HCT116 (cell line): ENCODE data around the gene MRPL37. TPM values are rescaled to one million over a fixed set of nuclear protein-coding genes. Genes with fewer than 3 reads are reported as not detected.

Experiments used
- ATAC-seq: fragments of 200-7000 bp; cut with Tn5 transposase; 2 replicates; pipeline ENCODE4 v1.9.1; 2020; ENCODE audit warnings: mild to moderate bottlenecking, moderate library complexity
- BruUV-seq: library from RNA; stranded (reverse); fragments of 400-500 nt; replicated peaks from 2 replicates; lab custom pipeline; 2021; lab: Mats Ljungman, UMichigan
- CTCF ChIA-PET: fragments of 300-600 bp; sonication (Branson Sonifier 250); formaldehyde crosslinking; loops from one replicate; lab custom pipeline; 2021; ENCODE audit warnings: antibody characterized with exemption; lab: Charles Lee
- POLR2A ChIA-PET: fragments of 300-600, 350-600 bp; sonication (Branson Sonifier 250); formaldehyde crosslinking; loops from one replicate; lab custom pipeline; 2021; ENCODE audit warnings: antibody characterized with exemption; lab: Charles Lee
- RAD21 ChIA-PET, 2 experiments: fragments of 300-600 bp; sonication (Branson Sonifier 250); formaldehyde crosslinking; loops; one replicate each; lab custom pipeline; 2023; ENCODE audit warnings: low total read pairs in 2 of 2; ENCODE audit not compliant: uncharacterized antibody in 2 of 2, unreplicated experiment in 2 of 2, low non-redundant PET in 1 of 2; lab: Charles Lee
- DNase-seq: peaks from one replicate; pipeline ENCODE4 v3.0.0-alpha.2; 2010; ENCODE audit warnings: low read depth, low spot score
- H2AFZ ChIP-seq: fragments of 200-600 bp; shearing (Covaris generic), sonication (generic); 2 replicates; pipeline ENCODE4 v1.6.1; 2017; ENCODE audit warnings: low read depth, mixed run types, mixed read lengths, antibody characterized with exemption, low read length; ENCODE audit not compliant: poor library complexity, severe bottlenecking
- H3K27ac ChIP-seq: 2 replicates; pipeline ENCODE4 v1.5.1; 2012; ENCODE audit warnings: low read depth, low read length
- H3K27me3 ChIP-seq: fragments of 200-600 bp; sonication (generic); 2 replicates; pipeline ENCODE4 v1.6.1; 2016; ENCODE audit warnings: mixed run types, low read length, mixed read lengths; ENCODE audit not compliant: insufficient read depth
- H3K36me3 ChIP-seq, 2 experiments: fragments of 200-500 bp in 1 of 2; fragments of 200-600 bp in 1 of 2; sonication (Bioruptor generic) in 1 of 2; sonication (generic) in 1 of 2; 2 replicates each; pipeline versions ENCODE4 v1.5.1 to v1.6.1; 2014 to 2016; ENCODE audit warnings: low read length in 2 of 2, inconsistent platforms in 1 of 2, mixed read lengths in 1 of 2, mixed run types in 1 of 2; ENCODE audit not compliant: insufficient read depth in 2 of 2, control insufficient read depth in 1 of 2
- H3K4me1 ChIP-seq, 2 experiments: fragments of 200-600 bp in 1 of 2; sonication (generic) in 1 of 2; 2 replicates each; pipeline versions ENCODE4 v1.5.1 to v1.6.1; 2012 to 2017; ENCODE audit warnings: low read length in 2 of 2, inconsistent platforms in 1 of 2, mild to moderate bottlenecking in 1 of 2, mixed read lengths in 1 of 2, mixed run types in 1 of 2, moderate library complexity in 1 of 2; ENCODE audit not compliant: insufficient read depth in 2 of 2, control insufficient read depth in 1 of 2
- H3K4me2 ChIP-seq: fragments of 200-600 bp; sonication (generic); 2 replicates; pipeline ENCODE4 v1.6.1; 2017; ENCODE audit warnings: mixed run types, low read length, mixed read lengths
- H3K4me3 ChIP-seq, 2 experiments: fragments of 200-600 bp in 1 of 2; sonication (generic) in 1 of 2; replicated peaks in 1 of 2; 2 replicates each; pipeline ENCODE4 v1.5.1; 2011 to 2016; ENCODE audit warnings: low read length in 2 of 2, control low read depth in 1 of 2, low read depth in 1 of 2, mild to moderate bottlenecking in 1 of 2, mixed read lengths in 1 of 2, mixed run types in 1 of 2
- H3K79me2 ChIP-seq: fragments of 200-600 bp; sonication (generic); 2 replicates; pipeline ENCODE4 v1.6.1; 2017; ENCODE audit warnings: mild to moderate bottlenecking, mixed run types, low read length, moderate library complexity, mixed read lengths; ENCODE audit not compliant: insufficient read depth
- H3K9ac ChIP-seq: fragments of 200-600 bp; sonication (generic); 2 replicates; pipeline ENCODE4 v1.6.1; 2016; ENCODE audit warnings: low read length, mixed read lengths
- H3K9me2 ChIP-seq: fragments of 200-600 bp; sonication (generic), shearing (Covaris generic); 2 replicates; pipeline ENCODE4 v1.6.1; 2017; ENCODE audit warnings: mixed run types, mild to moderate bottlenecking, moderate library complexity; ENCODE audit not compliant: insufficient read depth
- H3K9me3 ChIP-seq, 2 experiments: fragments of 200-500 bp in 1 of 2; fragments of 200-600 bp in 1 of 2; sonication (Bioruptor generic) in 1 of 2; sonication (generic) in 1 of 2; 2 replicates each; pipeline ENCODE4 v1.6.1; 2014 to 2017; ENCODE audit warnings: low read length in 2 of 2, mixed read lengths in 2 of 2, inconsistent platforms in 1 of 2, low read depth in 1 of 2, mild to moderate bottlenecking in 1 of 2, mixed run types in 1 of 2, moderate library complexity in 1 of 2; ENCODE audit not compliant: control insufficient read depth in 1 of 2, insufficient read depth in 1 of 2
- H4K20me1 ChIP-seq: fragments of 200-600 bp; sonication (generic), shearing (Covaris generic); 2 replicates; pipeline ENCODE4 v1.6.1; 2017; ENCODE audit warnings: mixed run types, mild to moderate bottlenecking, moderate library complexity; ENCODE audit not compliant: insufficient read depth
- ATF3 ChIP-seq: IDR thresholded peaks from 2 replicates; pipeline ENCODE4 v1.6.1; 2012
- CBX3 ChIP-seq: IDR thresholded peaks from 2 replicates; pipeline ENCODE4 v1.6.1; 2012; ENCODE audit warnings: low read depth
- CEBPB ChIP-seq: IDR thresholded peaks from 2 replicates; pipeline ENCODE4 v1.6.1; 2012; ENCODE audit warnings: low read depth
- EGR1 ChIP-seq: IDR thresholded peaks from 2 replicates; pipeline ENCODE4 v1.6.1; 2012; ENCODE audit warnings: low read depth
- ELF1 ChIP-seq: IDR thresholded peaks from 2 replicates; pipeline ENCODE4 v1.6.1; 2012; ENCODE audit warnings: low read depth, borderline replicate concordance
- FOSL1 ChIP-seq: IDR thresholded peaks from 2 replicates; pipeline ENCODE4 v1.6.1; 2012; ENCODE audit warnings: low read depth
- JUND ChIP-seq: IDR thresholded peaks from 2 replicates; pipeline ENCODE4 v1.6.1; 2012
- MAX ChIP-seq: IDR thresholded peaks from 2 replicates; pipeline ENCODE4 v1.6.1; 2012
- POLR2A ChIP-seq: IDR thresholded peaks from 2 replicates; pipeline ENCODE4 v1.7.0; 2011; ENCODE audit warnings: borderline replicate concordance; ENCODE audit not compliant: insufficient read depth, insufficient read length; ENCODE audit errors: extremely low read depth
- POLR2AphosphoS5 ChIP-seq: IDR thresholded peaks from 2 replicates; pipeline ENCODE4 v1.6.1; 2011; ENCODE audit warnings: mild to moderate bottlenecking, low read depth, low read length, moderate library complexity
- RAD21 ChIP-seq: IDR thresholded peaks from 2 replicates; pipeline ENCODE4 v1.6.1; 2012; ENCODE audit warnings: low read depth, mild to moderate bottlenecking
- REST ChIP-seq: IDR thresholded peaks from 2 replicates; pipeline ENCODE4 v1.6.1; 2012; ENCODE audit warnings: low read depth
- SIN3A ChIP-seq: IDR thresholded peaks from 2 replicates; pipeline ENCODE4 v1.6.1; 2012; ENCODE audit warnings: low read depth
- SP1 ChIP-seq: IDR thresholded peaks from 2 replicates; pipeline ENCODE4 v1.6.1; 2012; ENCODE audit warnings: low read depth
- SRF ChIP-seq: IDR thresholded peaks from 2 replicates; pipeline ENCODE4 v1.6.1; 2012; ENCODE audit warnings: low read depth
- ZBTB33 ChIP-seq: IDR thresholded peaks from 2 replicates; pipeline ENCODE4 v1.6.1; 2011; ENCODE audit warnings: mild to moderate bottlenecking, low read length, moderate library complexity; ENCODE audit not compliant: insufficient replicate concordance; ENCODE audit errors: extremely low read depth
- ZFX ChIP-seq: fragments of 450-650 bp; IDR thresholded peaks from 2 replicates; pipeline ENCODE4 v1.6.1; 2017
- ZNF274 ChIP-seq: fragments of 200-500 bp; sonication (Bioruptor generic); IDR thresholded peaks from 2 replicates; pipeline ENCODE4 v1.6.1; 2014; ENCODE audit warnings: mild to moderate bottlenecking, low read depth, low read length, inconsistent platforms
- intact Hi-C: fragments of 100-400 bp; cut with micrococcal nuclease; formaldehyde crosslinking; loops from 2 replicates; pipeline ENCODE4 v1.10.0; 2022
- total RNA-seq: library from RNA; stranded (reverse); gene quantifications from one replicate; pipeline ENCODE4 v1.2.1, GENCODE V29; 2021; ENCODE audit not compliant: unreplicated experiment

The MRPL37 gene
- total RNA-seq, 1 experiment from 2014 or later = 132 TPM

GRCh38 chr1:54188291-54188690 is 11.7 kb upstream of the MRPL37 start:
- no peaks in the 10 kb centered on the region for H3K27me3 ChIP-seq
- ChIA-PET CTCF (no interaction called here), RAD21 (no interaction called here), POLR2A (no interaction called here)
- no peaks in the 10 kb centered on the region for H3K9me2 ChIP-seq
- no peaks in the 10 kb centered on the region for H4K20me1 ChIP-seq
- intact Hi-C loops = no loop called here
- H3K4me2 ChIP-seq = no peak overlapping the region
- ATAC-seq = no peak
- no peak overlapping the region for H3K4me3 ChIP-seq
- no peaks in the 10 kb centered on the region for H3K4me1 ChIP-seq
- no peaks in the 10 kb centered on the region for H3K79me2 ChIP-seq
- no peak for TF ChIP-seq ELF1
- H3K36me3 ChIP-seq = 0 out of 4 replicates have a peak, but pooled peaks cover 0 to 3% of the 10 kb centered on the region in 2 experiments
- no peak overlapping the region for H2AFZ ChIP-seq
- H3K9me3 ChIP-seq = no peaks in the 10 kb centered on the region
- H3K9ac ChIP-seq = no peak overlapping the region
- no peak for DNase-seq
- no TSS peak for BruUV-seq
- no peak overlapping the region for H3K27ac ChIP-seq

- no TSS peak for BruUV-seq
- POLR2A ChIA-PET = no interaction called here
- H3K36me3 ChIP-seq = 0 out of 4 replicates have a peak, but pooled peaks cover 0 to 3% of the 10 kb centered on the region in 2 experiments
- no peak for TF ChIP-seq CEBPB
- no peak for TF ChIP-seq POLR2AphosphoS5
- TF ChIP-seq ZFX = no peak
- TF ChIP-seq ATF3 = no peak
- TF ChIP-seq RAD21 = no peak
- no peak for TF ChIP-seq CBX3
- no peak for TF ChIP-seq SRF
- no peak for TF ChIP-seq EGR1
- TF ChIP-seq ZBTB33 = no peak
- TF ChIP-seq FOSL1 = no peak
- TF ChIP-seq REST = no peak
- TF ChIP-seq MAX = no peak
- no peak for TF ChIP-seq ZNF274
- no peak for TF ChIP-seq SP1
- no peak for TF ChIP-seq SIN3A
- no peak for TF ChIP-seq JUND
- TF ChIP-seq POLR2A = no peak
These were observed 9.4 kb upstream of the MRPL37 start for GRCh38 chr1:54190526-54190925.

More at GRCh38 chr1:54190526-54190925, 9.4 kb upstream of the MRPL37 start:
- ChIA-PET CTCF (interaction anchor here (1.3 kb wide), 1 partner anchor 9 kb away, joined by 3 read pairs; no protein-coding TSS in a partner anchor), RAD21 (no interaction called here)
- intact Hi-C loops = no loop called here
- no peak overlapping the region for H3K27ac ChIP-seq
- H3K4me1 ChIP-seq = no peaks in the 10 kb centered on the region
- no peaks in the 10 kb centered on the region for H3K27me3 ChIP-seq
- no peak overlapping the region for H3K4me3 ChIP-seq
- no peak overlapping the region for H2AFZ ChIP-seq
- H3K9ac ChIP-seq = no peak overlapping the region
- H3K9me2 ChIP-seq = no peaks in the 10 kb centered on the region
- DNase-seq = no peak
- no peaks in the 10 kb centered on the region for H4K20me1 ChIP-seq
- H3K79me2 ChIP-seq = no peaks in the 10 kb centered on the region
- no peak overlapping the region for H3K4me2 ChIP-seq
- H3K9me3 ChIP-seq = no peaks in the 10 kb centered on the region
- ATAC-seq = no peak
